GM21723 (cell line): ENCODE results near the gene FHIT.
"Not testable (repeated sequence)": the region's sequence is repeated elsewhere in the genome, so short reads cannot be mapped to it uniquely, and the experiment has no call there.

ENCODE experiments used
- ATAC-seq: cut with Tn5 transposase; IDR thresholded peaks from one replicate; pipeline ENCODE4 v1.9.1; 2021; ENCODE audit warnings: mild to moderate bottlenecking, moderate library complexity; ENCODE audit not compliant: unreplicated experiment

FHIT gene

GRCh38 chr3:61227799-61228198 is 23.5 kb downstream of the FHIT start:
- ATAC-seq = no peak

DNA sequence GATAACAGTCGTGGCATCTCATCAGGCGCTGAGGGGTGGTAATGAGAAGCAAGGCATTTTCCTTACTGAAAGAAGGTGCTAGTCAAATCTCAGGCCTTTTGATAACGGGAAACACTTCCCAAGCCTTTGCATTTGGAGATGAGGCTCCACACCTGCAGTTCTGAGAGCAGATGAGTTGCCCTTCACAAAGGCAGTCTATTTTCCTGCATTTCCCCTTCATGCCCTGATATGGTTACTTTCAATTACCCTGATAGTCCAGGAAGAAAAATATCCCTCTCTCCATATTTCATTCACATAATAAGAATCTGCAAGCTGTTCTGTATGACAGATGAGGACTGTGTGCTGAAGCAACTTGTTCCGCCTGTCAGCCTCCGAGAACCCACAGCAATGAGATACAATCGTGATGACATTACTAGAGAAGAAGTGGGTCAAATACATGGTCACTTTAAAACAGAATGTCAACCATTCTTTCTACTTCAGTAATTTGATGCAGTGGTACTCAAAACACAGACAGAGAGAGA is 25.0 kb downstream of the FHIT start:
- ATAC-seq = no peak

GRCh38 chr3:61224823-61225222 is 26.4 kb downstream of the FHIT start:
- no peak for ATAC-seq

GRCh38 chr3:61223451-61223850 is 27.8 kb downstream of the FHIT start:
- ATAC-seq = no peak

DNA sequence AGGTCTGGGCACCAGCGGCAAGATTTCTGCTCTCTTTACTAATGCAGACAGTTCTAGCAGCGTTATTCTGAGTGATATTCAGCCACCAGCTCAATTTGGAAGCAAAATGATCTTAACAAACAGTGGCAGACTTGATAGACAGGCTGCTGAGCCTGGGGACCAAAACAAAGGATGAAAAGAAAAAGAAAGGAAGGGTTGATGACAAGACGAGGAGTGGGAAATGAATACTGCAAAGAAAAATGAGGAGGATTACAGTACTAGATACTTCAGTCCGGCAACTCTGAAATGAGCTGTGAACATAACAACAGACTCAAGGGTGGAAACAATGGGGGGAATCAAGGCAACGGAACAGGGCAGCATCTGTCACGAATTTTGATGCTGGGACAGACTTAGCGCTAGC is 28.8 kb downstream of the FHIT start:
- ATAC-seq = no peak

DNA sequence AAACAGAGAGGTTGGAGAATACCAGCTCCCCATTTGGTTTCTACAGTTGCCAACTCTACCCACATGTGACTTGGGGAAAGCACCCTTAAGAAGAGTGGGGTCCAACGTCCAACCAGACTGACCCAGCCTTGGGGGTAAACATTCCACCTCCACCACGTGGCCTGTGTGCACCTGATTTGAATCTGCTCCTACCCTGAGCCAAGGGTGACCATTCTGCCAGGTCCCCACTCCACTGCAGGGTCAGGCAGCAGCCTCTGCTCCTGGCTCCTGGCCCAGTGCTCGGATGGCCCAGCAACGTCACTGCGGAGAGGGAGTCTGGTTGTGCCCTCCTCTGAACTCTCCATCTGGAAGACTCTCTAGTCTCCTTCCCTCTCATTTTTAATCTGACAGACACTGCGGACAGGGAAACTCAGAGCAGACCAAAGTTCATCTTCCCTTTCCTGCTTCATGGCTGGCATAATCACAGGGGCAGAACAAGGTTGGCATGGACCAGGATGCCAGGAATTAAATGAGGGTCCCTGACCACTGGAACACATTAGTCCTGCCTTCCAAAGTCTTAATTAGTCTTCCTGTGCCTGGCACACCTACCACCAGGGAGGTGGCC is 29.4 kb downstream of the FHIT start:
- no peak for ATAC-seq

DNA sequence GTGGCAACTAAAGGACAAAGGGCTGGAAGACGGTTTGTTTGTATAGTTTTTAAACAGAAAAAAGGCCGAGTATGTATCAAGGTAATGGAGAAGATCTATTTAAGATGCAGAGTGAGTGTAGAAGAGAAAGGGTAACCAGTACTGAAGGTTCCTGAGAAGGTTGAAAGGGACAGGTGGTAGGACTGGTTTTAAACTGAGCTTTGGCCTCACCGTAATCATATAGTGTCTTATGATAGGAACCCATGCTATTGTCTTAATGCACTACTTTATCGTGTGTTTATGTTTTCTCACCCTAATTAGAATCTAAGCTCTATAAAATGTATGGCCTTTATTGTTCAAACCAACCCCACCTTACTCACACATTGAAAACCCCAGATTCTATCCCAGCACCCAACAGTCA is 32.7 kb downstream of the FHIT start:
- ATAC-seq = no peak

DNA sequence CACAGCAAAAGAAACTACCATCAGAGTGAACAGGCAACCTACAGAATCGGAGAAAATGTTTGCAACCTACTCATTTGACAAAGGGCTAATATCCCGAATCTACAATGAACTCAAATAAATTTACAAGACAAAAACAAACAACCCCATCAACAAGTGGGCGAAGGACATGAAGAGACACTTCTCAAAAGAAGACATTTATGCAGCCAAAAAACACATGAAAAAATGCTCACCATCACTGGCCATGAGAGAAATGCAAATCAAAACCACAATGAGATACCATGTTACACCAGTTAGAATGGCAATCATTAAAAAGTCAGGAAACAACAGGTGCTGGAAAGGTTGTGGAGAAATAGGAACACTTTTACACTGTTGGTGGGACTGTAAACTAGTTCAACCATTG is 35.1 kb downstream of the FHIT start:
- ATAC-seq = not testable (repeated sequence)

DNA sequence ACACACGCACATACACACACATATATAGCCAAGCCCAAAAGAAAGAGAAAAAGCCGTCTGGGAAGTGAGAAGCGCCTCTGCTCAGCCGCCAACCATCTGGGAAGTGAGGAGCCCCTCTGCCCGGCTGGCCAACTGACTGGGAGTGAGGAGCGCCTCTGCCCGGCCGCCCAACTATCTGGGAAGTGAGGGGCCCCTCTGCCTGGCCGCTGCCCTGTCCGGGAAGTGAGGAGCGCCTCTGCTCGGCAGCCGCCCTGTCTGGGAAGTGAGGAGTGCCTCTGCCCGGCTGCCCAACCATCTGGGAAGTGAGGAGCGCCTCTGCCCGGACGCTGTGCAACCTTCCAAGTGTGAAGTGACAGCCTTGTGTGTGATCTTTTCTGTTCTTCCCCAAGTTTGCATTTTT is 49.2 kb downstream of the FHIT start:
- no peak for ATAC-seq

GRCh38 chr3:61201071-61201470 is 50.2 kb downstream of the FHIT start:
- ATAC-seq = no peak

GRCh38 chr3:61200270-61200669 is 51.0 kb downstream of the FHIT start:
- ATAC-seq = no peak

DNA sequence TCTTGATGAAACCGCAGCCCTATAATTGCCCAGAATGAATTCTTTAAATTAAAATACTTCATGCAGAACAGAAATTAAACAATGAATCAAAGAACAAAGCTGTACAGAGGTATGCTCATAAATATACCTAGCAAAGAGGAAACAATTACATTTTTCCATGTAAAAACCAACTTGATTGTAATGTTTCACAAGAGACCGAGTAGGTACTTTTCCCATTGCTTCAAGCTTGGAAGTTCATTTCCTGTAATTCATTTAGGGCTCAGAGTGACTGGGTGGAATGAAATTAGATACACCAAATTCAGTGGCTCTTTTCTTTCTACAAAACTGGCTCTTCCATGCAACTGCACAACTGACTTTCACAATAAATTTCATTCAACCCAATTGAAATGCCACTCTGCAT is 51.4 kb downstream of the FHIT start:
- ATAC-seq = no peak

DNA sequence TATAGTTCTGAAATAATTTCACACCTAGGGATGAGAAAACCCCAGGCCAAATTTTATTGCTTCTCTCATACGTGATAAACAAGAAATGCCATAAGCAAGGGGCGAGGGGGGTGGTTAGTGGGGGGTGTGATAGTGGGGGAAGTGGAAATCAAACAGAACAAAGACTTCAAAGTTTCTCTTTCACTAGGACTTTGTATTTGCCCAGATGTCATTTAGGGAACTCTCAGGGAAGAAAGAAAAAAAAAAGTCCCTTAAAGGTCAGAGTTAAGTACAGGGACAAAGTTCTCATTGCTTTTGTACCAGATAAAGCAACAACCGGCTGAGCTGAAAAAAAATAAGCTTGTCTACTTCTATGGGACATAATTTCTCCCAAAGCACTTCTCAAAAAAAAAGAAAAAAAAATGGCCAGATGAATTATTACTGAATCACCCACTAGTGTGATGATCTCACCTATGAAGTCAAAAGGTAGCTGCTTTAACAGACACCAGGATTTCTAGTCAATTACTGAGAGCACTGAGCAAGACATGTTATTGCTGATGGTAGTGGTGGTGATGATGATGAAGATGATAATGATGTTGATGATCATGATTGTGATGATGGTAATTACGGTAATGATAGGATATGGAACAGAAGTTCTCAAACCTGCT is 56.2 kb downstream of the FHIT start:
- ATAC-seq = no peak

- no peak for ATAC-seq
Observed at GRCh38 chr3:61192222-61192621, 59.0 kb downstream of the FHIT start.

- ATAC-seq = not testable (repeated sequence)
Observed at GRCh38 chr3:61190205-61190604, 61.0 kb downstream of the FHIT start.

GRCh38 chr3:61186030-61186429 is 65.2 kb downstream of the FHIT start:
- ATAC-seq = no peak

DNA sequence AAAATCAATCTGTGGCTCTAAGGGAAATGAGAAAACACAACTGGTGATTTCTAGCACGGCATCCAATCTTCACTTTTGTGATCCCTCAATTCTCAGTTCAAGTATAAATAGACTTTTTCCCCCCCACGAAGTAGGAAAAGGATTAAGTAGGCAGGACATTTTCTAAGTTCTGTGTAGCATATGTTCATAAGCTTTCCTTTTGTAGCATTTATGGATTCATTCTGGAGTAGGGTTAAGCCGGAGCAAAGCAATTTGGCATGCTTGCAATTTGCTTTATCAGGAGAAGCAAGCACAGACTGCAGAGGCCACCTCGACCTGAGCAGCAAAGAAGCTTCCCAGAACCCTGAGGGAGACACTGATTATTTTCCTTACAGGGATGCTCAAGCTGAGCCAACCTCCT is 66.3 kb downstream of the FHIT start:
- no peak for ATAC-seq

DNA sequence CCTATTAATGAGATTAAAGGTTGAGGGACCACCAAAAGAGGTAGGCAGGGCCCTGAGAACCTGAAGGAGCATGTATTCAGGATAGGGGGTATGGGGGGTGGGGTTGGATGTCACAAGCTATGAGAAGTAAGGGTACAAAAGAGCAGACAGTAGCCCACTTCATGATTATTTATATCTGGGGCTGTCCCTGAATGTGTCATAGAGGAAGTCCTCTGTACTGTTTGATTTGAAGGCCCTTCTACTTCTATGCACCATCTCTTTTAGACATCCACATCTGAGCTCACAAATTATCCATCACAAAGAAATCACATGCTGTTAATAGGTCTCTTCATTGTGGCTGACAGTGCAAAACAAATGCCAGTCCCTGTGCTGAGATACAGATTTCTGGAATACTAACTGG is 68.6 kb downstream of the FHIT start:
- ATAC-seq = peak; percentile 40

DNA sequence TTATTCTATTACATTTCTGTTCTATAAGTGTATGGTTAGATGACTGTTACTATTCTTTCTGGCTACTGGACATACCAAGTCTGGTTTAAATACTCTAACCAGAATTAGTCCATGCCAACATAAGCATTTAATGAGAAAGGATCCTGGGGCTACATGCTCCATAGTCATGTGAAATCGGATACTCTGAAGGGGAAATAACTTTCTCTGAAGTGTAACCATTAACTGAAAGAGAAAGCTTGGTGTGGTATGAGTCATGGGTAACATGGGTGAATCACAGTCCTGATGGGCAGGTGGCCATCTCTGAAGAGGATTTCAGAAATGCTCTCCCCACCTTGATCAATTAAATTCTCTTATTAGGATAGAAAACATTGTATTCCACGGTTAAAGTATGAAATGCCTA is 69.4 kb downstream of the FHIT start:
- peak; percentile 98 for ATAC-seq

GRCh38 chr3:61180206-61180605 is 71.0 kb downstream of the FHIT start:
- ATAC-seq = no peak

GRCh38 chr3:61178167-61178566 is 73.1 kb downstream of the FHIT start:
- ATAC-seq = no peak

DNA sequence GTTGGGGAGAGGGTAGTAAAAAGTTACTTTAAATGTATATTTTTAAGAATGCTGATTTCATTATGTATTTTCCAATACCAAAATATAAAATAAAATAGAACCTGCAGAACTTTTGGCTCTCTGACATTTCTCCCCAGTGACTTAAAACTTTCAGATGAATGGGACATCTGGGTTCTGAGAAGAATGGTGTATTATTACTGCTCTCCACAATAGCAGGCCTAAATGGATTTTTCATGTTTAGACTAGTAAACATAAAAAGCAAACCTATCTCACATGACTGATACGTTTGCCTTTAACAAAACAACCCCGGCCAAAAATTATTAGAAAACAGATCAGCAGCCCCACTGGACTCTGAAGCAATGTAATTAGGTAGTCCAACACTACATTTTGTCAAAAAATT is 73.8 kb downstream of the FHIT start:
- no peak for ATAC-seq

DNA sequence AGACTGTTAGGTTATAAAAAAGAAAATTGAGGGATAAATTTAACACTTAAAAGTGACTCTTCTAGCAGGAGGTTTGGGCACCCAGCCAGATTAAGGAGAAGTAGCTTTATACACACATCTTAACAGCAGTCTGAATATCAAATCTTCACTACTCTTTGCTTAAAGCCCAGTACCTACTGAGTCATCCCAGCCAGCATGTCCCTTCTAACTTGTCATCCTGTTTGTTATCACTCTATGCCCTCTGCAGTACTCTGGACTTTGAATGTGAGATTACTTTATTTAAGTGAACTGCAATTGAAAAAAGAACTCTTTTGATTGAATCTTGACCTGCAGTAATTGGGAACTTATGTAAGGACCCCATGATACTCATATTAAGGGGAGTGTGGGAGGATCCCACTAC is 77.6 kb downstream of the FHIT start:
- peak; percentile 56 for ATAC-seq
